NCI-H2107 treated with DMSO at 0.1 percent for 48 hours (cell line): Measurements from ENCODE around the gene CCDC14.
"Not testable (repeated sequence)": the region's sequence is repeated elsewhere in the genome, so short reads cannot be mapped to it uniquely, and the experiment has no call there.

Experiments used
- DNase-seq: peaks from one replicate; lab custom pipeline; 2025; ENCODE audit not compliant: unreplicated experiment; lab: John Stamatoyannopoulos, UW

The CCDC14 gene

GRCh38 chr3:123966799-123967198, 5.8 kb upstream of the CCDC14 start:
- not testable (repeated sequence) for DNase-seq

GRCh38 chr3:123964793-123965192, 3.8 kb upstream of the CCDC14 start:
- DNase-seq = not testable (repeated sequence)

- DNase-seq = no peak
Measured at GRCh38 chr3:123961508-123961856, 453 bp upstream of the CCDC14 start.

GRCh38 chr3:123953735-123954134, 7.3 kb downstream of the CCDC14 start:
- peak; percentile 98 for DNase-seq

GRCh38 chr3:123952844-123953520, 8.0 kb downstream of the CCDC14 start:
- no peak for DNase-seq

GRCh38 chr3:123951522-123952447, 9.2 kb downstream of the CCDC14 start:
- DNase-seq = peak; percentile 92

- no peak for DNase-seq
Measured at GRCh38 chr3:123949641-123950040, 11.4 kb downstream of the CCDC14 start.

GRCh38 chr3:123948449-123948848, 12.6 kb downstream of the CCDC14 start:
- no peak for DNase-seq

- DNase-seq = no peak
Measured at GRCh38 chr3:123947482-123947881, 13.5 kb downstream of the CCDC14 start.

GRCh38 chr3:123941542-123941941, 19.5 kb downstream of the CCDC14 start:
- DNase-seq = no peak

- DNase-seq = no peak
Measured at GRCh38 chr3:123941121-123941520, 19.9 kb downstream of the CCDC14 start.

- DNase-seq = no peak
Measured at GRCh38 chr3:123939706-123940105, 21.3 kb downstream of the CCDC14 start.

- DNase-seq = no peak
Measured at GRCh38 chr3:123936400-123936799, 24.6 kb downstream of the CCDC14 start.

GRCh38 chr3:123935830-123936229, 25.2 kb downstream of the CCDC14 start:
- no peak for DNase-seq

GRCh38 chr3:123934250-123934649, 26.8 kb downstream of the CCDC14 start:
- no peak for DNase-seq

GRCh38 chr3:123930445-123930844, 30.6 kb downstream of the CCDC14 start:
- DNase-seq = no peak

GRCh38 chr3:123929325-123929724, 31.7 kb downstream of the CCDC14 start:
- DNase-seq = no peak

GRCh38 chr3:123926396-123926795, 34.6 kb downstream of the CCDC14 start:
- DNase-seq = no peak

GRCh38 chr3:123920868-123921267, 40.2 kb downstream of the CCDC14 start:
- no peak for DNase-seq

- no peak for DNase-seq
Measured at GRCh38 chr3:123920383-123920782, 40.6 kb downstream of the CCDC14 start.

- no peak for DNase-seq
Measured at GRCh38 chr3:123919353-123919752, 41.7 kb downstream of the CCDC14 start.

- no peak for DNase-seq
Measured at GRCh38 chr3:123914829-123915228, 46.2 kb downstream of the CCDC14 start.
